IMR-90 (cell line): ENCODE measurements around the gene CTNND2.

Source experiments
- FOS ChIP-seq: fragments of 150-350 bp; IDR thresholded peaks from 2 replicates; pipeline ENCODE4 v1.6.1; 2016; ENCODE audit warnings: low read depth, low read length
- MAFK ChIP-seq: IDR thresholded peaks from 2 replicates; pipeline ENCODE4 v1.6.1; 2012; ENCODE audit warnings: low read depth, low read length, improper control_type of control experiment
- MAZ ChIP-seq: IDR thresholded peaks from 2 replicates; pipeline ENCODE4 v1.6.1; 2012; ENCODE audit warnings: low read depth, mild to moderate bottlenecking, low read length, improper control_type of control experiment, moderate library complexity, borderline replicate concordance
- POLR2A ChIP-seq: IDR thresholded peaks from 2 replicates; pipeline ENCODE4 v1.6.1; 2012; ENCODE audit warnings: mild to moderate bottlenecking, low read depth, low read length
- RAD21 ChIP-seq: IDR thresholded peaks from 2 replicates; pipeline ENCODE4 v1.6.1; 2012; ENCODE audit warnings: low read length, improper control_type of control experiment
- RFX5 ChIP-seq: IDR thresholded peaks from 2 replicates; pipeline ENCODE4 v1.8.0; 2012; ENCODE audit warnings: low read depth, mild to moderate bottlenecking, low read length, moderate library complexity
- SMC3 ChIP-seq: fragments of 150-350 bp; IDR thresholded peaks from 2 replicates; pipeline ENCODE4 v1.6.1; 2016; ENCODE audit warnings: low read depth, mild to moderate bottlenecking, antibody characterized with exemption, low read length, moderate library complexity
- USF2 ChIP-seq: fragments of 150-350 bp; IDR thresholded peaks from 2 replicates; pipeline ENCODE4 v1.6.1; 2017; ENCODE audit warnings: mild to moderate bottlenecking, antibody characterized with exemption, low read length, low read depth
- TF ChIP-seq, protein P1 (sequence below): conservative IDR thresholded peaks from 2 replicates; pipeline ENCODE4 v1.5.1; 2012; ENCODE audit warnings: mild to moderate bottlenecking, low read depth, low read length, improper control_type of control experiment

DNA sequence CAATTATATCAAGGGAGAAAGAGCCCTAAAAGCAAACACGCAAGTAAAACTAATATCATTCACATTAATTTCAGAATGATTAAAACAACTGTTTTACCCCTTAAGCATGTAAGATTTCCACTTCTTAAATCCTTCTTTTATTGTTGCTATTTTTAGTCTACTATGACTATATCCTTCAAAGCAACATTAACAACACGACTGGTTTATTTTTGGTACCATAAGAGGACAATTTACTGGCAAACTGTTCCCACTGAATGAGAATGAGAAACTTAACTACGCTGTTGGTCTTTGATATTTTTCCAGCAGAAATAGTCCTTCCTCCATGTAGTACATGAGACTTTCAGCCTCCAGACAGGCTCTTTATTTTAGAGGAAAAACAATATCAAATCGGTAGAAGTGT, 281.5 kb downstream of the CTNND2 start:
- TF ChIP-seq MAFK (no peak), RAD21 (no peak), POLR2A (no peak), USF2 (no peak), SMC3 (no peak), RFX5 (no peak), FOS (no peak), MAZ (no peak)
- TF ChIP-seq, protein P1, sequence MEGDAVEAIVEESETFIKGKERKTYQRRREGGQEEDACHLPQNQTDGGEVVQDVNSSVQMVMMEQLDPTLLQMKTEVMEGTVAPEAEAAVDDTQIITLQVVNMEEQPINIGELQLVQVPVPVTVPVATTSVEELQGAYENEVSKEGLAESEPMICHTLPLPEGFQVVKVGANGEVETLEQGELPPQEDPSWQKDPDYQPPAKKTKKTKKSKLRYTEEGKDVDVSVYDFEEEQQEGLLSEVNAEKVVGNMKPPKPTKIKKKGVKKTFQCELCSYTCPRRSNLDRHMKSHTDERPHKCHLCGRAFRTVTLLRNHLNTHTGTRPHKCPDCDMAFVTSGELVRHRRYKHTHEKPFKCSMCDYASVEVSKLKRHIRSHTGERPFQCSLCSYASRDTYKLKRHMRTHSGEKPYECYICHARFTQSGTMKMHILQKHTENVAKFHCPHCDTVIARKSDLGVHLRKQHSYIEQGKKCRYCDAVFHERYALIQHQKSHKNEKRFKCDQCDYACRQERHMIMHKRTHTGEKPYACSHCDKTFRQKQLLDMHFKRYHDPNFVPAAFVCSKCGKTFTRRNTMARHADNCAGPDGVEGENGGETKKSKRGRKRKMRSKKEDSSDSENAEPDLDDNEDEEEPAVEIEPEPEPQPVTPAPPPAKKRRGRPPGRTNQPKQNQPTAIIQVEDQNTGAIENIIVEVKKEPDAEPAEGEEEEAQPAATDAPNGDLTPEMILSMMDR, result no peak
